ENCODE results near the gene C21orf91.

DNA sequence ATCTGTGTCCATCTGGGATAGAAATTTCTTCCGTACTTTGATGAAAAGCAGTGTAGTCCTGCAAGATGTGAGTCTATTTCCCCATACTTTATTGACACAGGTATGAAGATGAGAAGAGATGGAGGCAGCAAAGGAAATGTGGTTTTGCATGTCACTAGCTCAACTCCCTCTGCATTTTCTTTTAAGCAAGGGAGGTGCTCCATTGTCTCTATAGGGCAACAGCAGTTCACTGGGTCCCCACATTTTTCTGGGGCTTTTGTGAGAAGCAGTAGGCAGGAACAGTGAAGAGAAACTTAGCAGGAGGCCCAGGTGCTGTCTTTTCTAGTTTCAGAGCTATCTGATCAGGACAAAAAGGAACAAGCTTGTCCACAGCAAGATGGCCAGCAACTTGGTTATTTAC lies 37.1 kb downstream of the C21orf91 start:
- TF ChIP-seq, protein P1, sequence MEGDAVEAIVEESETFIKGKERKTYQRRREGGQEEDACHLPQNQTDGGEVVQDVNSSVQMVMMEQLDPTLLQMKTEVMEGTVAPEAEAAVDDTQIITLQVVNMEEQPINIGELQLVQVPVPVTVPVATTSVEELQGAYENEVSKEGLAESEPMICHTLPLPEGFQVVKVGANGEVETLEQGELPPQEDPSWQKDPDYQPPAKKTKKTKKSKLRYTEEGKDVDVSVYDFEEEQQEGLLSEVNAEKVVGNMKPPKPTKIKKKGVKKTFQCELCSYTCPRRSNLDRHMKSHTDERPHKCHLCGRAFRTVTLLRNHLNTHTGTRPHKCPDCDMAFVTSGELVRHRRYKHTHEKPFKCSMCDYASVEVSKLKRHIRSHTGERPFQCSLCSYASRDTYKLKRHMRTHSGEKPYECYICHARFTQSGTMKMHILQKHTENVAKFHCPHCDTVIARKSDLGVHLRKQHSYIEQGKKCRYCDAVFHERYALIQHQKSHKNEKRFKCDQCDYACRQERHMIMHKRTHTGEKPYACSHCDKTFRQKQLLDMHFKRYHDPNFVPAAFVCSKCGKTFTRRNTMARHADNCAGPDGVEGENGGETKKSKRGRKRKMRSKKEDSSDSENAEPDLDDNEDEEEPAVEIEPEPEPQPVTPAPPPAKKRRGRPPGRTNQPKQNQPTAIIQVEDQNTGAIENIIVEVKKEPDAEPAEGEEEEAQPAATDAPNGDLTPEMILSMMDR (IDR thresholded peaks at IDR 0.05; ENCODE audit: low read depth, low read length): no peak
- TF ChIP-seq POLR2A (IDR thresholded peaks at IDR 0.05; ENCODE audit: extremely low read depth, insufficient read length) (no peak), MYC (IDR thresholded peaks at IDR 0.05; ENCODE audit: low read depth, low read length) (no peak)
- TF ChIP-seq, protein P2, sequence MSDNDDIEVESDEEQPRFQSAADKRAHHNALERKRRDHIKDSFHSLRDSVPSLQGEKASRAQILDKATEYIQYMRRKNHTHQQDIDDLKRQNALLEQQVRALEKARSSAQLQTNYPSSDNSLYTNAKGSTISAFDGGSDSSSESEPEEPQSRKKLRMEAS (IDR thresholded peaks at IDR 0.05; ENCODE audit: low read depth, low read length): no peak
